HG02588 (cell line): ENCODE results near the gene LINGO4.

Experiments
- ATAC-seq: cut with Tn5 transposase; IDR thresholded peaks from one replicate; pipeline ENCODE4 v1.9.1; 2021; ENCODE audit warnings: mild to moderate bottlenecking, moderate library complexity; ENCODE audit not compliant: unreplicated experiment

Gene LINGO4

GRCh38 chr1:151814971-151815545 lies 9.8 kb upstream of the LINGO4 start:
- ATAC-seq = no peak

DNA sequence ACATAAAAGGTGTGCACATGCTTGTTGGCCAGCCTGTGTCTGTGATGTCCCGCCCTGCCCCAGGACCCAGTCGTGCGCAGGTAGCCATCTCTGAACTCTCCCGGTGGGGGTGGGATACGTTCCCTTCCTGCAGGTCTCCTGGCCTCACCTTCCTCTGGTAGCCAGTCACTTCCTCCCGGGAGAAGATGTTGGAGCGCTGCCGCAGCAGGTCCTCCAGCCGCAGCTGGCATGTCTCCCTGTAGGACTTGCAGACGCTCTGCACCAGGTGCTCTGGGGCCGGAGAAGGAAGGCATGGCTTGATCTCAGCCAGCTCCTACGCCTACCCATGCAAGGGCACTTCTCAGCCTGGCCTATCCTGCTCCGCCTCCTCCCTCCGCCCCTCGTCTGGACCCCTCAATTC lies 9.2 kb upstream of the LINGO4 start:
- ATAC-seq = no peak

DNA sequence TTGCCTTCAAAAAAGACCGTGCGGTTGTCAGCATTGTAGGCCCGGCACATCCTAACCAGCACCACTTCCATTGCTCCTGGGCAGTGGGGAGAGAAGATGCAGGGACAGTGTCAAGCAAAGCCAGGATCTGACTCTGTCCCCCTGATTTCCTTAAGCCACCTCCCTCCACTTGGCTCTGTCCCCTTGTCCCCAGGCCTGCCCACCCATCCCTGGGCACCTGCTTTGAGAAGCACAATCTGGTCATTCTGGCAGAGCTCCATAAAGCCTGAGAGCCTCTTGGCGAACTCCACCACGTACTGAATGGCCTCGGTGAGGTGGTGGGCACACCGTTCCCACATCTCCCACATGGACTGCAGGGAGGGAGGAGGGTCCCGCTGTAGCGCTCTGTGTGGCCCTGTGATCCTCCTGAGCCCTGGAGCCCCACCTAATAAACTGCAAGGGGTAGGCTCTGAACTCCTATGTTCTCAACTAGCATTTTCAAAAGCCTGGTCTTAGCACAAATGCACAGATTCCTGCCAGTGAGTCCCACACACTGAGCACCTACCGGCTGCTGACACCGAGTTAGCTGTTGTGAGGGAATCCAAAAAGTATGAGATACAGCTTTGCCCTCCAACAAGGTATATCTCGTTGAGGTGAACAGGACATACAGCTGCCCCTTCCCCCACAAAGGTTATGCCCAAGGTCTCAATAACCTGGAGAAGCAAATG lies 8.2 kb upstream of the LINGO4 start:
- ATAC-seq = no peak

GRCh38 chr1:151811181-151811580 lies 6.0 kb upstream of the LINGO4 start:
- ATAC-seq = no peak

DNA sequence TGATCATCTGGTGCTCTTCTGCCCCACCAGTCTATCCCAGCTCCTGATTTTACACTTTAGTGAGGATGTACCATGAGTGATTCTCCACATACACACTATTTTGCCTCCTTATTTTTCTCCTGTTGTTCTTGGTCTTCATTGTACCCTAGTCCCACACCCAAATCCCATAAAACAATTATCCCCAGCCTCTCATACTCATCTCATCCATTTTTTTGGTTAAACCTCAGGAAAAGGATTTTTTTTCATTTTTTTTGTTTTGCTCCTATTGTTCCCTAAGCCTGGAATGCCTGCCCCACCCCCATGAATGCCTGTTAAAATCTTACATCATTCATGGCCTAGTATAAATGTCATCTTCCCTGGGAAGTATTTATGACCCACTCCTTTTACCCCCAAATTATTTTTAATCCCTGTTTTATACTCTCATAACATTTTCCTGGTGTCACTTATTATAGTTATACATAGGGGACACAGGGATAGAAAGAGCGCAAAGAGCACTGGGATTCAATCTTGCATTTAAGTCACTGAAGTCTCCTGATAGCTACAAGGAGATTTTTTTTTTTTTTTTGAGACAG lies 4.9 kb upstream of the LINGO4 start:
- ATAC-seq = no peak

DNA sequence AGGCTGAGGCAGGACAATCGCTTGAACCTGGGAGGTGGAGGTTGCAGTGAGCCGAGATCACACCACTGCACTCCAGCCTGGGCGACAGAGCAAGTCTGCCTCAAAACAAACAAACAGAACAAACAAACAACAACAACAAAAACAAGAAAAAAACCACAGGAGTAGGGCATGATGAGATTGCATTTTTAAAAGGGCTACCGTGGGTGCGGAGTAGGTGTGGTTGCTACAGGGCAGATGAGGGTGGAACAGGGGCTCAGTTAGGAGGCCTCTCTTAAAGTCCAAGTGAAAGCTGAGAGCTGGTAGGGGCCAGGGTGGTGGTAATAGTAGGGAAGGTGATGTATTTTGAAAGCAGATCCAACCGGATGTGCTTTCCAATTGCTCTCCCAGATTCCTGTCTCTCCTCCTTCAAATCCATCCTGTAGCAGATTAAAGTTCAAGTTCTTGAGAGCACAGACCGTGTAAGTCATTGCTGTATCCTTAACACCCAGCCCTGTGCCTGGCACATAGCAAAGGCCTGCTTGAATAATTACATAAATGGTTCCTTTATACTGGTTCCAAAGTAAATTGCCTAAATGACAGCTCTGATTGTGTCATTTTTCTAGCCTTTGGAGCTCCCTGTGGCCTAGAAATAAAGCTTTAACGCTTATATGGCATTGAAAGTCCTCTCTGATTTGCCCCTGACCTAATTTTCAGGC lies 4.2 kb upstream of the LINGO4 start:
- no peak for ATAC-seq

- ATAC-seq = no peak
Observed at GRCh38 chr1:151807766-151808165, 2.5 kb upstream of the LINGO4 start.

- no peak for ATAC-seq
Observed at GRCh38 chr1:151807131-151807530, 1.9 kb upstream of the LINGO4 start.

GRCh38 chr1:151806170-151806569 lies 951 bp upstream of the LINGO4 start:
- ATAC-seq = no peak

DNA sequence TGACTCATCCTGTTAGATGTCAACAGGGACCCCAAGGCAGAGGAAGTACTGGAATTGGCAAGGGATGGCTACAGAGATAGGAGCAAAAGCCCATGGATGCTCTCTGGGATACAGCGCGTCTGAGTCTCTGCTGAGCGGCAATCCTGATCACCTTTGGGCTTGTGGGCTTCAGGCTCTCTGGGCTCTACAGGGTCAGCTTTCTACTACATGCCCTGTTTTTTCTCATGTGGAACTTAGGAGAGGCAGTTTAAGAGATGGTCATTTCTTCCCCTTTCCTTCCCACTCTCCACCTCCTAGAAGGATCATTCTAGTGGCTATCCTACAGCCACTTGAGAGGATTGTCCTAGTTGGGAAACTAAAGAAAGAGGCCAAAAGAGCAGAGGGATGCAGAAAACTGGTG lies 1.3 kb downstream of the LINGO4 start:
- ATAC-seq = no peak

DNA sequence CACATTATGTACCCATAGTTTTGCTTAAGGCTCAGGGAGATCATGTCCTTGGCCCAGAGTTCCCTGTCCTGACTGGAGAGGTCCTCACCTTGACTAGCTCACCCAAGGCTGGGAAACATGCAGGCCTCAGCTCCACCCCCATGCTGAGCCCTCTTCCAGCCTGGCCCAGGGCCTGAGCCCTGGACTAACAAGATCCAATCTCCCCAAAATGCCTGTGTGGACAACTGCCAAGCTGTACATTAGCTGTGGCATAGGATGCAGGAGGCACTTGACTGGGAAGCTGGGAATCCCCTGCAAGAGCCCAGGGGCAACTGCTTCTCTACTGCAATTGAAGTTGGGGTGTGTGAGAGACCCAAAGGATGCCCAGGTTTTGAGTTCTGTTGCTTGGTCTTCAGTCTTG lies 2.1 kb downstream of the LINGO4 start:
- ATAC-seq = no peak

DNA sequence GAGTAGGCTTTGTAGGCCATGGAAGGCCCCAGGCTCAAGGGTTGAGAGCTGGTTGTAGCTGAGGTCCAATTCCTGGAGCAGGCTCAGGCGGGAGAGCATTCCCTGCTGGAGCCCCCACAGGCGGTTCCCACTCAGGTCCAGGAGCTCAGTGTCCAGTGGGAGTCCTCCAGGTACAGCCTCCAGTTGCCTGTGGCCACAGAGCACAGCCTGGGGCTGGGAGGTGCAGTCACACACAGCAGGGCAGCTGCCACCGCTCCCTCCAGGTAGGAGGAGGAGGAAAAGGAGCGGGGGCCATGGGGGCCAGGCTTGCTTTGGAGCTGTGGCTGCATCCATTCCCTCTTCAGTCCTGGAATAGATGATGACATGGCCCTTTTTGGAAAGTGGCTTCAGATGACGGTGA lies 2.8 kb downstream of the LINGO4 start:
- no peak for ATAC-seq

GRCh38 chr1:151801846-151802245 lies 3.4 kb downstream of the LINGO4 start:
- ATAC-seq = no peak

DNA sequence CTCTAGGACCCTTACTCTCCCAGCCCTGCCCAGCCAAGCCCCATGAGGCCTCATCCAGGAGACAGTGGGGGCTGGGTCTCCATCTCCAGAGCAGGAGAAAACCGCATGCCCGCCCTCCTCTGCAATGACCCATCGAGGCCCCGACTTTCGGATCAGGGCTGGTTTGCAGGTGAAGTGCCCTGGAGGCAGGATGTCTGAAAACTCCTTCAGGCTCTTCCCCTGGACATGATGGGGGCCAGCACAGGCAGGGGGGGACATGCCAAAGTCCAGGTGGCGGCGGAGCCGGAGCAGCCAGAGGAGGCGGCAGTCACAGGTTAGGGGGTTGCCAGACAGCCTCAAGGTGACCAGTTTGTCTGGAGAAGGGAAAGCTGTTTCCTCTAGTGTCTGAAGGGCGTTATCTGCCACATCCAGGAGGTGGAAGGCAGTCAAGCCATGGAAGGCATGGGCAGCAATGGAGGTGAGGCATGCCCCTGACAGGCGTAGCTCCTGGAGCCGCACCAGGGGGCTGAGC lies 3.9 kb downstream of the LINGO4 start:
- ATAC-seq = no peak

DNA sequence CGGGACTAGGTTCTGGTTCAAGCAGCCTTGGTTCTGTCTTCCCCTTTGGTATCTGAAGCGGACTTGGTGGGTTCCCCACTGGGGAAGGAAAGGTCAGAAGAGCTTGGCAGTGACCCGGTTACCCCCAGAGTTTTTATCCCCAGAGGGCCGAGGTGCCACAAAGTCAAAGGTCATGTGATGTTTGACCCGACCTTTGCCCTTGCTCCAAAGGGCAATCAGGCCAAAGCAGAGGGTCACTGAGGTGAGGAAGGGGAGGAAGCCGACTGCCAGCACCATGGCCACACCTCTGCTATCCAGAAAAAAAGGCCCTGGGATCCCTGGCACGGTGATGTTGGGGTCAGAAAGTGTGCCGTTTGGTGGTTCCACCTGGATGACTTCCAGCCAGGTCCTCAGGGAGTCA lies 4.4 kb downstream of the LINGO4 start:
- no peak for ATAC-seq

DNA sequence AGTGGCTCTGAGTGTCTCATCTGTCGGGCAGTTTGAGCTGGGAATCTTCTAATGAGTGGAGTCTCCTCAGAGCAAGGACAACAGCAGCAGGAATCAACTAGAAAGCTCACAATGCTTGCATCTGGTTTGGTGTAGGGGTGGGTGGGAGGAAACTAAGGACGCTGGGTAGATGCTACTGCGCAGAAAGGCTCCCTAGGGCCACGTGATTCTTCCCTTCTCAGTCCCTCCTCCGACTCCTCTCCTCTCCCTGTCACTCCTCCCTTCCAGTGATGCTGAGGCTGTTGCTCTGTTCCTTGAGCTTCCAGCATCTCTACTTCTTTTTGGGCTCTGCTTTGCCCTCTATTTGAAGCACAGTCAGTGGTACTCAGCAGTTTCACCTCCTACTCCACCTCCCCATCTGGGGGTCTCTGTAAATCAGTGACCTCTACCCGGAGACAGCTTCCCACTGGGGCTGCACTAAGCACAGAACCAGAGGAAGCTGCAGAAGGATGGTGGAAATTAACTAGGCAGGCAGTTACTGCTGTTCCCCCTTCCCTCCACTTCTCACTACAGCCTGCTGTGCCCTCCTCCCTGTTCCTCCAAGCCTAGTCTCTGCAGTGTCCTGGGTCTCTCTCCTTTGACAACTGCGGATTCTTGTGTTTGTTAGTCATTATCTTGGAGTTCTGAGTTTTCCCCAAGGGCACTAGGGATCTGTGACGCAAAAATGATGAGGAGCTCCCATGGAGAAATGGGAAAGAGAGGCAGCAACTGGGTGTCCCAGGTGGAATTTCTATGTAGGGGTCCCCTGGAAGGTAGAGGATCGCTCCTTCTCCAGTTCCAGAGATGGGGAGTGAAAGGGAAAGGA lies 5.8 kb downstream of the LINGO4 start:
- no peak for ATAC-seq

DNA sequence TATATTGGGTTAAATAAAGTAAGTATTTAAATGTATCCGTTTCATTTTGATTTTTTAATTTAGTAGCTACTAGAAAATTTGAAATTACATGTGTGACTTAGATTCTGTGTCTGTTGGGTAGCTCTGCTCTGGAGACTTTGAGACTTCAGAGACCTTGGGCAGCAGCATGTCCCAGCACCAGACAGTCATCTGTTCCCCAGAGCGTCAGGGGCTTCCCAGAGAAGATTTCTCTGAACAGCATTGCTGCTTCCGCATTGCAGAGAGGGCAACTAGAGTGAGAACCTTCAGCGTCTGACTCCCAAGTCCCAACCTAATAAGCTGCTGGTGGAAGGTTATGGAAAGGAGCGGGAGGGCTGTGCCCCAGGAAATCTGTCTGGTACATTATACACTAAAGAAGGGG lies 6.6 kb downstream of the LINGO4 start:
- ATAC-seq = no peak

- ATAC-seq = peak; percentile 2
Observed at GRCh38 chr1:151790940-151791651, 14.1 kb downstream of the LINGO4 start.

GRCh38 chr1:151790071-151790939 lies 14.9 kb downstream of the LINGO4 start, which contains the start of gene TDRKH:
TDRKH (minus strand) TSS chr1:151790500; CDS start chr1:151783022, 7,478 bp downstream.
- peak; percentile 95 for ATAC-seq
